Naive thymus-derived CD8-positive, alpha-beta T cell (primary cell): Measurements from ENCODE around the gene CABLES2. TPM values are rescaled to one million over a fixed set of nuclear protein-coding genes. Genes with fewer than 3 reads are reported as not detected.

Source experiments
- ATAC-seq, 2 donors: fragments of 150-1000 bp; cut with Tn5 transposase in 1 of 2; sonication (Bioruptor Pico), chemical (Tn5 transposase) in 1 of 2; 1 replicate in 1 of 2; 2 replicates in 1 of 2; pipeline ENCODE4 v1.10.0; 2021; ENCODE audit warnings: mild to moderate bottlenecking in 2 of 2, moderate library complexity in 2 of 2
- POLR2A ChIA-PET: fragments of 350-600 bp; sonication (Branson Sonifier 250); formaldehyde crosslinking; loops from one replicate; lab custom pipeline; 2021; ENCODE audit warnings: antibody characterized with exemption; lab: Charles Lee
- DNase-seq, 10 donors: peaks; one replicate each; pipeline versions ENCODE4 v3.0.0 to v3.0.0-alpha.2; 2020 to 2022
- H3K27ac Mint-ChIP-seq, 10 donors: one replicate each; pipeline ENCODE4 v1.8.0; 2020 to 2022; ENCODE audit warnings: mild to moderate bottlenecking in 10 of 10, mixed read lengths in 10 of 10, moderate library complexity in 4 of 10, inconsistent platforms in 1 of 10
- H3K27me3 Mint-ChIP-seq, 5 donors: one replicate each; pipeline ENCODE4 v1.8.0; 2021 to 2022; ENCODE audit warnings: mixed read lengths in 5 of 5
- H3K36me3 Mint-ChIP-seq, 3 donors: one replicate each; pipeline ENCODE4 v1.8.0; 2020 to 2022; ENCODE audit warnings: mixed read lengths in 3 of 3, mild to moderate bottlenecking in 2 of 3, inconsistent platforms in 1 of 3
- H3K4me1 Mint-ChIP-seq, 4 donors: one replicate each; pipeline ENCODE4 v1.8.0; 2021 to 2022; ENCODE audit warnings: mixed read lengths in 4 of 4
- H3K4me3 Mint-ChIP-seq, 10 donors: one replicate each; pipeline ENCODE4 v1.8.0; 2020 to 2022; ENCODE audit warnings: mild to moderate bottlenecking in 10 of 10, mixed read lengths in 10 of 10, moderate library complexity in 6 of 10, inconsistent platforms in 1 of 10
- H3K9me3 Mint-ChIP-seq, 9 donors: one replicate each; pipeline ENCODE4 v1.8.0; 2020 to 2022; ENCODE audit warnings: mixed read lengths in 9 of 9, mild to moderate bottlenecking in 3 of 9, inconsistent platforms in 1 of 9, moderate library complexity in 1 of 9
- polyA plus RNA-seq, 3 donors: library from polyadenylated mRNA; unstranded; fragments of 300-500 nt; fragmentation: Illumina TruSeq; gene quantifications; one replicate each; pipeline ENCODE4 v1.2.3, GENCODE V29; 2021
- total RNA-seq, 8 experiments: library from RNA in 2 of 8; stranded (reverse) in 2 of 8; gene quantifications; one replicate each; pipeline ENCODE4 v1.2.3 and lab custom pipeline; 2021 to 2026

CABLES2 gene
- total and polyA plus RNA-seq, 5 experiments from 2014 or later = 0.83 to 6.4 (median 1.7) TPM

- peaks cover 0 to 6% (median 1%) of the 10 kb centered on the region in 4 donors for H3K4me1 Mint-ChIP-seq
- H3K27me3 Mint-ChIP-seq = peaks cover 1 to 38% (median 27%) of the 10 kb centered on the region in 5 donors
- POLR2A ChIA-PET = no interaction called here
- peak in 1 of 10 donors; percentile 1 for DNase-seq
- no peak overlapping the region for H3K4me3 Mint-ChIP-seq
- H3K27ac Mint-ChIP-seq = no peak overlapping the region
- no peak for ATAC-seq
- no peaks in the 10 kb centered on the region for H3K36me3 Mint-ChIP-seq
- H3K9me3 Mint-ChIP-seq = no peaks in the 10 kb centered on the region
Measured at GRCh38 chr20:62361799-62362589, 45.1 kb downstream of the CABLES2 start.

- peaks cover 0 to 6% (median 1%) of the 10 kb centered on the region in 4 donors for H3K4me1 Mint-ChIP-seq
- DNase-seq (peak in 1 of 10 donors; percentile 3), ATAC-seq (no peak)
- no peaks in the 10 kb centered on the region for H3K9me3 Mint-ChIP-seq
- H3K4me3 Mint-ChIP-seq = no peak overlapping the region
- no peaks in the 10 kb centered on the region for H3K36me3 Mint-ChIP-seq
- H3K27me3 Mint-ChIP-seq = peaks cover 1 to 42% (median 27%) of the 10 kb centered on the region in 5 donors
- no peak overlapping the region for H3K27ac Mint-ChIP-seq
- POLR2A ChIA-PET = no interaction called here
Measured at GRCh38 chr20:62360854-62361798, 46.0 kb downstream of the CABLES2 start.

GRCh38 chr20:62359491-62360121, 47.5 kb downstream of the CABLES2 start:
- H3K4me1 Mint-ChIP-seq = no peaks in the 10 kb centered on the region
- H3K27me3 Mint-ChIP-seq = peaks cover 0 to 34% (median 15%) of the 10 kb centered on the region in 5 donors
- POLR2A ChIA-PET = no interaction called here
- no peak overlapping the region for H3K4me3 Mint-ChIP-seq
- no peaks in the 10 kb centered on the region for H3K9me3 Mint-ChIP-seq
- ATAC-seq = no peak
- no peaks in the 10 kb centered on the region for H3K36me3 Mint-ChIP-seq
- DNase-seq = peak in 1 of 10 donors; percentile 3
- H3K27ac Mint-ChIP-seq = no peak overlapping the region

- Mint-ChIP-seq H3K9me3 (no peaks in the 10 kb centered on the region), H3K27me3 (peaks cover 0 to 30% (median 9%) of the 10 kb centered on the region in 5 donors), H3K4me3 (no peak overlapping the region), H3K27ac (no peak overlapping the region), H3K36me3 (no peaks in the 10 kb centered on the region), H3K4me1 (no peaks in the 10 kb centered on the region)
- ATAC-seq (no peak), DNase-seq (peak in 1 of 10 donors; percentile 1)
- POLR2A ChIA-PET = no interaction called here
Measured at GRCh38 chr20:62359043-62359490, 48.0 kb downstream of the CABLES2 start.

- Mint-ChIP-seq H3K9me3 (no peaks in the 10 kb centered on the region), H3K27ac (peak overlapping the region in 1 of 10 donors; percentile 5), H3K4me3 (no peak overlapping the region), H3K4me1 (no peaks in the 10 kb centered on the region), H3K27me3 (peaks cover 0 to 23% (median 7%) of the 10 kb centered on the region in 5 donors), H3K36me3 (no peaks in the 10 kb centered on the region)
- POLR2A ChIA-PET = no interaction called here
- ATAC-seq (no peak), DNase-seq (peak in 1 of 10 donors; percentile 5)
Measured at GRCh38 chr20:62358171-62359042, 48.7 kb downstream of the CABLES2 start.

GRCh38 chr20:62357681-62358080, 49.4 kb downstream of the CABLES2 start:
- Mint-ChIP-seq H3K27me3 (peaks cover 0 to 17% (median 2%) of the 10 kb centered on the region in 5 donors), H3K36me3 (no peaks in the 10 kb centered on the region), H3K4me1 (no peaks in the 10 kb centered on the region), H3K27ac (no peak overlapping the region), H3K9me3 (no peaks in the 10 kb centered on the region), H3K4me3 (no peak overlapping the region)
- POLR2A ChIA-PET = no interaction called here
- no peak for ATAC-seq
- DNase-seq = no peak

GRCh38 chr20:62357187-62357667, 49.9 kb downstream of the CABLES2 start:
- H3K36me3 Mint-ChIP-seq = no peaks in the 10 kb centered on the region
- no peak overlapping the region for H3K27ac Mint-ChIP-seq
- no peaks in the 10 kb centered on the region for H3K9me3 Mint-ChIP-seq
- no peak for ATAC-seq
- POLR2A ChIA-PET = no interaction called here
- H3K4me1 Mint-ChIP-seq = no peaks in the 10 kb centered on the region
- H3K4me3 Mint-ChIP-seq = no peak overlapping the region
- H3K27me3 Mint-ChIP-seq = peaks cover 0 to 13% (median 0%) of the 10 kb centered on the region in 5 donors
- DNase-seq = no peak

- Mint-ChIP-seq H3K27ac (no peak overlapping the region), H3K36me3 (no peaks in the 10 kb centered on the region), H3K27me3 (peaks cover 0 to 10% (median 0%) of the 10 kb centered on the region in 5 donors), H3K4me1 (no peaks in the 10 kb centered on the region), H3K9me3 (no peaks in the 10 kb centered on the region), H3K4me3 (no peak overlapping the region)
- no peak for ATAC-seq
- POLR2A ChIA-PET = no interaction called here
- no peak for DNase-seq
Measured at GRCh38 chr20:62356589-62357186, 50.4 kb downstream of the CABLES2 start.

GRCh38 chr20:62355878-62356588, 51.1 kb downstream of the CABLES2 start:
- no peak for DNase-seq

GRCh38 chr20:62355516-62355877, 51.6 kb downstream of the CABLES2 start:
- no peaks in the 10 kb centered on the region for H3K9me3 Mint-ChIP-seq
- no peaks in the 10 kb centered on the region for H3K4me1 Mint-ChIP-seq
- no peak overlapping the region for H3K4me3 Mint-ChIP-seq
- no peak for DNase-seq
- peaks cover 0 to 10% (median 0%) of the 10 kb centered on the region in 5 donors for H3K27me3 Mint-ChIP-seq
- POLR2A ChIA-PET = no interaction called here
- ATAC-seq = no peak
- H3K36me3 Mint-ChIP-seq = no peaks in the 10 kb centered on the region
- no peak overlapping the region for H3K27ac Mint-ChIP-seq

More at GRCh38 chr20:62355878-62356588, 51.1 kb downstream of the CABLES2 start:
- Mint-ChIP-seq H3K36me3 (no peaks in the 10 kb centered on the region), H3K27me3 (peaks cover 0 to 10% (median 0%) of the 10 kb centered on the region in 5 donors), H3K9me3 (no peaks in the 10 kb centered on the region), H3K27ac (no peak overlapping the region), H3K4me3 (no peak overlapping the region), H3K4me1 (no peaks in the 10 kb centered on the region)
- ATAC-seq = no peak
- POLR2A ChIA-PET = no interaction called here

- Mint-ChIP-seq H3K27ac (no peak overlapping the region), H3K27me3 (peaks cover 0 to 10% (median 0%) of the 10 kb centered on the region in 5 donors), H3K4me1 (no peaks in the 10 kb centered on the region), H3K36me3 (no peaks in the 10 kb centered on the region), H3K9me3 (no peaks in the 10 kb centered on the region), H3K4me3 (no peak overlapping the region)
- POLR2A ChIA-PET = no interaction called here
- DNase-seq = no peak
- no peak for ATAC-seq
Measured at GRCh38 chr20:62354811-62355341, 52.2 kb downstream of the CABLES2 start.
